ENCODE data around the gene GMPR2.

The GMPR2 gene

GRCh38 chr14:24204163-24205146 is 28.3 kb upstream of the GMPR2 start:
- Histone ChIP-seq H3K9me3 (ENCODE audit: insufficient read depth, low read length) (no peaks in the 10 kb centered on the region), H3K36me3 (ENCODE audit: low read length) (peaks cover 3% of the 10 kb centered on the region; the same call in 1 of the 2 replicates), H3K4me2 (ENCODE audit: low read depth, low read length, poor library complexity, severe bottlenecking) (no peak overlapping the region), H4K20me1 (ENCODE audit: low read depth, low read length) (no peaks in the 10 kb centered on the region), H3K27ac (ENCODE audit: low read depth, low read length) (no peak overlapping the region), H3K9me2 (replicated peaks; ENCODE audit: insufficient read depth, low read length) (no peaks in the 10 kb centered on the region), H3K79me2 (ENCODE audit: insufficient read depth, low read length) (no peaks in the 10 kb centered on the region), H3F3A (ENCODE audit: insufficient read depth) (peaks cover 6% of the 10 kb centered on the region; the same call in 1 of the 2 replicates), H2AFZ (ENCODE audit: low read depth, low read length, severe bottlenecking) (no peak overlapping the region), H3K4me3 (ENCODE audit: insufficient read depth, low read length, poor library complexity, severe bottlenecking) (no peak overlapping the region), H3K27me3 (ENCODE audit: low read length) (no peaks in the 10 kb centered on the region), H3K9ac (ENCODE audit: low read length) (no peak overlapping the region)
- no peak for TF ChIP-seq EZH2phosphoT487 (conservative IDR thresholded peaks at IDR 0.05; ENCODE audit: low read length)
- TF ChIP-seq, protein P1, sequence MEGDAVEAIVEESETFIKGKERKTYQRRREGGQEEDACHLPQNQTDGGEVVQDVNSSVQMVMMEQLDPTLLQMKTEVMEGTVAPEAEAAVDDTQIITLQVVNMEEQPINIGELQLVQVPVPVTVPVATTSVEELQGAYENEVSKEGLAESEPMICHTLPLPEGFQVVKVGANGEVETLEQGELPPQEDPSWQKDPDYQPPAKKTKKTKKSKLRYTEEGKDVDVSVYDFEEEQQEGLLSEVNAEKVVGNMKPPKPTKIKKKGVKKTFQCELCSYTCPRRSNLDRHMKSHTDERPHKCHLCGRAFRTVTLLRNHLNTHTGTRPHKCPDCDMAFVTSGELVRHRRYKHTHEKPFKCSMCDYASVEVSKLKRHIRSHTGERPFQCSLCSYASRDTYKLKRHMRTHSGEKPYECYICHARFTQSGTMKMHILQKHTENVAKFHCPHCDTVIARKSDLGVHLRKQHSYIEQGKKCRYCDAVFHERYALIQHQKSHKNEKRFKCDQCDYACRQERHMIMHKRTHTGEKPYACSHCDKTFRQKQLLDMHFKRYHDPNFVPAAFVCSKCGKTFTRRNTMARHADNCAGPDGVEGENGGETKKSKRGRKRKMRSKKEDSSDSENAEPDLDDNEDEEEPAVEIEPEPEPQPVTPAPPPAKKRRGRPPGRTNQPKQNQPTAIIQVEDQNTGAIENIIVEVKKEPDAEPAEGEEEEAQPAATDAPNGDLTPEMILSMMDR (IDR thresholded peaks at IDR 0.05; ENCODE audit: insufficient read depth, low read length, poor library complexity, severe bottlenecking): no peak

GRCh38 chr14:24206260-24207103 is 26.2 kb upstream of the GMPR2 start:
- H4K20me1 ChIP-seq (ENCODE audit: low read depth, low read length): no peaks in the 10 kb centered on the region
- H3K36me3 ChIP-seq (ENCODE audit: low read length): peaks cover under 1% of the 10 kb centered on the region; the same call in 1 of the 2 replicates
- H3K4me3 ChIP-seq (ENCODE audit: insufficient read depth, low read length, poor library complexity, severe bottlenecking): no peak overlapping the region
- H3K9ac ChIP-seq (ENCODE audit: low read length): no peak overlapping the region
- no peaks in the 10 kb centered on the region for H3K27me3 ChIP-seq (ENCODE audit: low read length)
- TF ChIP-seq EZH2phosphoT487 (conservative IDR thresholded peaks at IDR 0.05; ENCODE audit: low read length): no peak
- TF ChIP-seq, protein P1 (IDR thresholded peaks at IDR 0.05; ENCODE audit: insufficient read depth, low read length, poor library complexity, severe bottlenecking): no peak
- no peaks in the 10 kb centered on the region for H3K9me2 ChIP-seq (replicated peaks; ENCODE audit: insufficient read depth, low read length)
- H3K79me2 ChIP-seq (ENCODE audit: insufficient read depth, low read length): no peaks in the 10 kb centered on the region
- H3K27ac ChIP-seq (ENCODE audit: low read depth, low read length): no peak overlapping the region
- H2AFZ ChIP-seq (ENCODE audit: low read depth, low read length, severe bottlenecking): no peak overlapping the region
- peaks cover 6% of the 10 kb centered on the region; the same call in 1 of the 2 replicates for H3F3A ChIP-seq (ENCODE audit: insufficient read depth)
- H3K4me2 ChIP-seq (ENCODE audit: low read depth, low read length, poor library complexity, severe bottlenecking): no peak overlapping the region
- no peaks in the 10 kb centered on the region for H3K9me3 ChIP-seq (ENCODE audit: insufficient read depth, low read length)

- no peak for TF ChIP-seq EZH2phosphoT487 (conservative IDR thresholded peaks at IDR 0.05; ENCODE audit: low read length)
- TF ChIP-seq, protein P1 (IDR thresholded peaks at IDR 0.05; ENCODE audit: insufficient read depth, low read length, poor library complexity, severe bottlenecking): no peak
- no peak overlapping the region for H3K9ac ChIP-seq (ENCODE audit: low read length)
- H3K27ac ChIP-seq (ENCODE audit: low read depth, low read length): no peak overlapping the region
- H3K36me3 ChIP-seq (ENCODE audit: low read length): no peaks in the 10 kb centered on the region
- no peak overlapping the region for H3K4me2 ChIP-seq (ENCODE audit: low read depth, low read length, poor library complexity, severe bottlenecking)
- H3K27me3 ChIP-seq (ENCODE audit: low read length): no peaks in the 10 kb centered on the region
- no peaks in the 10 kb centered on the region for H3K9me2 ChIP-seq (replicated peaks; ENCODE audit: insufficient read depth, low read length)
- no peaks in the 10 kb centered on the region for H3K9me3 ChIP-seq (ENCODE audit: insufficient read depth, low read length)
- no peaks in the 10 kb centered on the region for H4K20me1 ChIP-seq (ENCODE audit: low read depth, low read length)
- H3K79me2 ChIP-seq (ENCODE audit: insufficient read depth, low read length): no peaks in the 10 kb centered on the region
- no peak overlapping the region for H2AFZ ChIP-seq (ENCODE audit: low read depth, low read length, severe bottlenecking)
- H3K4me3 ChIP-seq (ENCODE audit: insufficient read depth, low read length, poor library complexity, severe bottlenecking): no peak overlapping the region
- H3F3A ChIP-seq (ENCODE audit: insufficient read depth): peaks cover 6% of the 10 kb centered on the region; the same call in 1 of the 2 replicates
Observed at GRCh38 chr14:24207104-24207551, 25.6 kb upstream of the GMPR2 start.
